ENCODE results near the gene LPIN3.
A peak's percentile ranks its signal among the peaks of the same experiment; 100 is the strongest.

The LPIN3 gene

DNA sequence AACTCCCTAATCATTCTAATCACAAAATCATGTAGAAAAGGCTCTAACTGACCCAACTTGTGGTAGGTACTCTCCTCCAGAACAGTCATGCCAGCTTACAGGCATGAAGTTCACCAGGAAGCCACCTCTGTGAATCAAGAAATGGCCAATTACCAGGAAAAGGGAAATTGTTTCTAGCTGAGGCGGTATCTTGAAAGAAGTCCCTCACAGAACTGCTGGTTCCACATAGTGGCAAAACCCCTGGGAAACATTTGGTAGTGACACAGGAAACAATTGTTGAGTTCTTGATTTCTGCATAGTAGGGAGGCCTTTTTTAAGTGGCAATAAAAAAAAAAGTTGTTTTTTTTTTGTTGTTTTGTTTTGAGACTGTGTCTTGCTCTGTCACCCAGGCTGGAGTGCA is 19.6 kb upstream of the LPIN3 start:
- DNase-seq = peak; percentile 26

- DNase-seq = no peak
Measured at GRCh38 chr20:41327178-41327577, 13.4 kb upstream of the LPIN3 start.

DNA sequence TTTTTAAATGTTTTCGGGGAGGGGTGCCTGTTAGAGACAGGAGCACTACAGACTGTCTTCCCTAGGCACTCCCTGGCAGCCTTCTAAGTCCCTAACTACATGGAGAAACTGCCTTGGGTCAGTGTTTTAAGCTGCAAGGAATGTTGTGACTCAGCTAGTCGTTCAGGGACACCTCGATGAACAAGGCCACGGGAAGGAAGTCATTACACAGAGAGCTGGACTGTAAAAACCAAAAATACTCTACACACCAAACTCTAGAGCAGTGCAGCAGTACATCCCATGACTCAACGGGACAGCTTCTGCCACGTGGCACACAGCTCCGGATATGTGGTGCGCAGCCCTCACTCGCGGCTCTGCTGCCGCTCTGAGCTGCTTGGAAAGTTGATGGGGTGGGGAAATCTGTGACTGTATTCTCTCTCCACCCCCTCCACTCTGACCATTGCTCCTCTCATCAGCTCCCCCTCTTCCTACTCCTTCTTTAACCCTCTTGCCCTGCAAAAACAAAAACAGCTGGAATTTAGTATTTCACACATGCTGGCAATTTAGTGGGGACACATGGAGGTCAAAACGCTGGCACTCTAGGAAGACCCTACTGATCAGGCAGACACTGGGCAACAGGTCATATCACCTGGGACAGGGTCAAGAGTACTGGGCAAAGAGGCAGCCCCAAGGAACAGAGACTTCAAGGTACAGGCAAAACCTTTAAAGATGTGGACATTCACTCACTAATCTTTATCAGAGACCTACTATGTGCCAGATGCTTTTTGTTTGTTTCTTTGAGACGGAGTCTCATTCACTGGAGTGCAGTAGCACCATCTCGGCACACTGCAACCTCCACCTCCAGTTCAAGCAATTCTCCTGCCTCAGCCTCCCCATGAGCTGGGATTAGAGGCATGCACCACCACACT is 10.9 kb upstream of the LPIN3 start:
- DNase-seq = peak; percentile 81

DNA sequence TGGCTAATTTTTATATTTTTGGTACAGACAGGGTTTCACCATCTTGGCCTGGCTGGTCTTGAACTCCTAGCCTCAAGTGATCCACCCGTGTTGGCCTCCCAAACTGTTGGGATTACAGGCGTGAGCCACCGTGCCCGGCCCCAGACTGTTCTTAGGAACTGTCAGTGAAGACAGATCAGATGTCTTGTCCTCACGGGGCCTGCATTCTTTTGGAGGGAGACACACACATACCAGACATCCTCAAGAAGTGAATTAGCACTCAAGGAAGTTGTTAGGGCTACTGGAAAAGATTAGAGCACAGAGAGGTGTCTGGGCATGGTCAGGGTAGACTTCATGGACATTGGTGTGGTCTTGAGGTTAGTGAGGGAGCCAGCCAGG is 10.3 kb upstream of the LPIN3 start:
- no peak for DNase-seq

- DNase-seq = no peak
Measured at GRCh38 chr20:41330941-41331340, 9.7 kb upstream of the LPIN3 start.

DNA sequence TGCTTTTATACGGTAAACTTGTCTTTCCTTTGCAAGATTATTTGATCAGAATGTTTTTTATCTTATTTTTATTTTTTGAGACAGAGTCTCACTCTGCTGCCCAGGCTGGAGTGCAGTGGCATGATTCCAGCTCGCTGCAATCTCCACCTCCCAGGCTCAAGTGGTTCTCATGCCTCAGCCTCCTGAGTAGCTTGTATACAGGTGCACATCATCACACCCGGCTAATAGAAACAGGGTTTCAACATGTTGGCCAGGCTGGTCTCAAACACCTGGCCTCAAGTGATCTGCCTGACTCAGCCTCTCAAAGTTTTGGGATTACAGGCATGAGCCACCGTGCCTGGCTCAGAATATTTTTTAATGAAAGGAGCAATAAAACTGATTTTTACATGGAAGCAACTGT is 8.9 kb upstream of the LPIN3 start:
- no peak for DNase-seq

DNA sequence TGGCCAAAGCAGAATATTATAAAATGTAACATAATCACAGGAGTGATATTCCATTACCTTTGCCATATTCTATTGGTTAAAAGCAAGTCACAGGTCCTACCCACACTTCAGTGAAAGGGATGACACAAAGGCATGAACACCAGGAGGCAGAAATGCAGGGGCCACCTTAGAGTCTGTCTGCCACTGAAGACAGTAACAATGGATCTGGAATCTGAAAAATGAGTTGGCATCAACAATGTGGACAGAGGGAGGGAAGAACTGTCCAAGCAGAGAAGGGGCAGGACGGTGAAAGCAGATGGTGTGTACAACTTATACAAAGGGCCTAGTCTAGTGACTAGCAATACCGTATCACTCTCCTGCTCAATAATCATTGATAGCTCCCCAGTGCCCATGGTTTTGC is 6.6 kb upstream of the LPIN3 start:
- no peak for DNase-seq

DNA sequence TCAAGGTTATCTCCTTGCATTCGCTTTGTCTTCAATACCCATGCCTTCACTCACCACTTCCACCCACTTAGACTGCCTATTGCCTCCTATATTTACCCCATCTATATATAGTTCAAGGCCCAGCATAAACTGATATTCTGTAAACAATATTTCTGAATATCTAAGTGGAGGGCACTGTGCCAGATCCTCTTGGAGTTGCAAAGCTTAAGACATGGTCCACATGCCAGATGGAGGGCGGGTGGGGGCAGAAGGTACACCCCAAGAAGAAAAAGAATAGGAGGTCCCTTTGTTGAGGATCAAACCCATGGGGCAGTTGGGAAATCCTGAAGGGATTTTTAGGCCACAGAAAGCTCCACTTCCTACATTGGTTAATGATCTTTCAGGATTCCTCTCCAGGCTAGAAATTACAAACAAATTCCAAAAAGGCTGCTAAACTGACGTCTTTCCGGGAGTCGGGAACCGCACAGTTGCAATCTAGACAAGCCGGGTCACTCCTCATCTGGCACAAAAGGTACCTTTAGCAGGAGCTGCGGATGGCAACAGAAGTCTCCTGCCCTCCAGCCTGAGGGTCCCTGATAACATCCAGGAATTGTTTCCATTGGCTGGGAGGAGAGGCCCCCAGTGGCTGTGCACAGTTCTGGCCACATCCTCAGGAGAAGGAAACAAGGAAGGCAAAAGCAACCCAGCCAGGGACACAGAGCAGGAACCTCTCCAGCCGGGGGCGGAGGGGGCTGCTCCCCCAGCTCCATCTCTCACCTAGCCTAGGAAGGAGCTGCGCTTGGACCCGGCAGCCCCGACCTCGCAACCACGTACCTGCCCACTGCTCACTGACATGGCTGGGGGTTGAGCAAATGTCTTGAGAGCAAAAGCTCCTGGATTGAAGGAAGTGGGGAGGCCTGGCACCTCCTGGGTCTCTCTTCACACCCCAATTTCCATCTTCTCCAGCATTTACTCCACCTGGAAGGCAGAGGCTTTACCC is 5.9 kb upstream of the LPIN3 start:
- DNase-seq = no peak

GRCh38 chr20:41335591-41335990 is 5.0 kb upstream of the LPIN3 start:
- DNase-seq = no peak

GRCh38 chr20:41336711-41337492 is 3.7 kb upstream of the LPIN3 start:
- no peak for DNase-seq

DNA sequence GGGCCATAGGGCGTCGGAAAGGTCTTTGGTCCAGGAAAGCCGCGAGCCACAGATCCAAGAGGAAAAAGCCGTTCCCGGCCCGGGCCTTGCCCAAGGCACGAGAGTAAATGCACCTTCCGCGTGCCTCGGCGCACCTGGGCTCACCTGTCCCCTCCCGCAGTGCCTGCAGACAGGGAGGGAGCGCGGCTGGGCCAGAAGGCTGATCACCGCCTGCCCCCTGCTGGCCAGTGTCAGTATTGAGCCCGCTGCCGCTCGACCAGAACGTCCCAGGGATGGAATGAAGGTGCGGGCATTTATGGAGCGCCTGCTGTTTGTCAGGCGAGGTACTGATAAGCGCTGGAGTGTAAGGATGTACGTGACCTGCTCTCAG is 679 bp upstream of the LPIN3 start:
- DNase-seq = peak; percentile 81

GRCh38 chr20:41342474-41343464 is 2.1 kb downstream of the LPIN3 start:
- DNase-seq = no peak

GRCh38 chr20:41344477-41344876 is 3.9 kb downstream of the LPIN3 start:
- DNase-seq = no peak

DNA sequence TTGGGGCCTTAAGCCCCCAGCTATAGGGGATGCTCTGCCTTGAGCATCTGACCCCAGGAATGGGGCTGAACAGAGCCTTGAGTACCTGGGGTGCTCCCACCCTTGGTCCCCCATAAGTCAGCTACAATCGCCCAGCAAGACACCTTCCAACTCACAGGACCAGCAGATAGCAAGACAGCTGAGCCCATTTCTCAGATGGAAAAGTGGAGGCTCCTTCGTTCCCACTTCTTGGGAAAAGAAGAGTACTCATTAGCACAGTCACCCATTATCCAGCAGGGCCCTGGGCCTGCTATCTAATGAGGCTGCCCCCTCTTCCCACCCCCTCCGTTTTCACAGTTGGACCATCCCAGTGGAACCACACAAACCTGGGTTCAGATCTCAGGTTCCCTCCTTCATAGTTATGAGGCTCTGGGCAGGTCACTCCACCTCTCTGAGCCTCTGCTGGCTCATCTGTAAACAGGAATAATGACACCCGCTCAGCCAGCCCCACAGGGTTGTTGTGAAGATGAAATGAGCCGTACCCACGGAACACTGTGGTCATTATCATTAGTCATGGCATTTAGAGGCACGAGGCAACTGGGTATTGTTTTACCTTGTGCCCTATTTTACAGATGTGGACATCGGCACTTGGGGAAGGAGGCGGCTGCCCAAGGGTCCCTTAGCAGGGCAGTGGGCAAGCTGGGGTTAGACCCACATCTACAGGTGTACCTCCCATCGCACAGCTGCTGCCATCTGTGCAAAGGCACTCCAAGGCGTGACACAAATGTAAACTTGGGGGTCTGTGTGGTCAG is 4.5 kb downstream of the LPIN3 start:
- DNase-seq = no peak

DNA sequence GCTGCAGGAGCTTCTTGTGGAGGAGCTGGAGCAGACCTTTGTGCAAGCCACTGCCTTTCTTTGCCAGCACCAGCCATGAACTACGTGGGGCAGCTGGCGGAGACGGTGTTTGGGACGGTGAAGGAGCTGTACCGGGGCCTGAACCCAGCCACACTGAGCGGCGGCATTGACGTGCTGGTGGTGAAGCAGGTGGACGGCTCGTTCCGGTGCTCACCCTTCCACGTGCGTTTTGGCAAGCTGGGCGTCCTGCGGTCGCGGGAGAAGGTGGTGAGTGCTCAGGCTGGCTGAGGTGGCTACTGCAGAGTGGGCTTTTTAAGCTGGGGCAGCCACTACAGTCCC is 5.1 kb downstream of the LPIN3 start:
- DNase-seq = no peak

DNA sequence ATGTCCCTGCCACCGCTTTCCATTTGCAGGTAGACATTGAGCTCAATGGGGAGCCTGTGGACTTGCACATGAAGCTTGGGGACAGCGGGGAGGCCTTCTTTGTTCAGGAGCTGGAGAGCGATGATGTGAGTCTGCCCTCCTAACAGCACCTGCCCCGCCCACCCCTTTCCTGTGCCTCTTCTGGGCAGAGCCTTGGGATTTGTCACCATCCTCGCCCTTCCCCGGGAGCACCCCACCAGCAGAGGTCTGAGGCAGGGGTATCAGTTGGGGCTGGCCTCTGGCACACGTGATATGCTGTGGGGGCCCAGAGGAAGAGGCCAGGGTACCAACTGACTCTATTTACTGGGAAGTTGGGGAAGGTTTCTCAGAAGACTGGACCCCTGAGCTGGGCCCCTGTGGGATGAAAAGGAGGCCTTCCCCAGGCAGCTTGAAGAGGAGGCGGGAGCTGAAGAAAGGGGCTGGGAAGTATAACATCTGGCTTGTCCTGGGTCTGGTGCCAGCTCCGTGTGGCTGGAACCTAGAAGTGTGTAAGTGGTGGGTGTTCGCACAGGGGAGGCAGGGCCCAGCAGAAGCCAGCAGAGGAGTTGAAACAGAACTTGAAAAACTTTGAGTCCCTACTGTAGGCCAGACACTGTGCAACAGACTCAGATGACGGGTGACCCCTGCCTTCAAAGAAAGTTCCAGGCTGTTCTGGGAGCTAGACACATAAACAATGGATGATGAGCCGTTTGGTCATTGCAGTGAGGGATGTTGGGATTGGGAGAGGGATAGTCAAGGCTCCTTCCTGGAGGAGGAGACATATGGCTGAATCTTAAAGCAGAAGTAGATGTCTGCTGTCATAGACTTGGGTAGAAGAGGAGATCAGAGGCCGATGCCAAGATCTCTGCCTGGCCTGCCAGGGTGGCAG is 7.2 kb downstream of the LPIN3 start:
- no peak for DNase-seq

- no peak for DNase-seq
Measured at GRCh38 chr20:41348430-41349172, 8.0 kb downstream of the LPIN3 start.

DNA sequence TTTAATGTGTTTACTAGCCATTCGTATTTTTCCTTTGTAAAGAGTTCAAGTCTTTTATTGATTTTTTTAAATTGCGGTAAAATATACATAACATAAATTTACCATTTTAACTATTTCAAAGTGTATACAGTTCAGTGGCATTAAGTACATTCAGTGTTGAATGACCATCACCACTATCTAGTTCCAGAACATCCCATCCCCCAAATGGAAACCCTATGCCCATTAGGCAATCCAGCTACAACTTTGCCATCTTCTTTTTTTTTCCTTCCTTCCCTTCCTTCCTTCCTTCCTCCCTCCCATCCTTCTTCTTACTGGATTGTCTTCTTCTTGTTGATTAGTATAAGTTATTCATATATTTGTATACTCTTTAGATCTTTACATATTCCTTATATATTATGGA is 8.6 kb downstream of the LPIN3 start:
- no peak for DNase-seq

- DNase-seq = no peak
Measured at GRCh38 chr20:41349943-41350342, 9.3 kb downstream of the LPIN3 start.

Data from suppressor macrophage treated with lipopolysaccharide for 4 hours (primary cell).